DOHH2 (cell line): ENCODE measurements around the gene NIN.

ENCODE experiments used
- H3F3A ChIP-seq: fragments of 200-600 bp; sonication (generic), shearing (Covaris generic); 2 replicates; pipeline ENCODE4 v1.6.0; 2016; ENCODE audit warnings: antibody characterized with exemption, mild to moderate bottlenecking; ENCODE audit not compliant: control insufficient read depth, insufficient read depth
- H3K27ac ChIP-seq: fragments of 200-600 bp; sonication (generic); 2 replicates; pipeline ENCODE4 v1.5.1; 2014; ENCODE audit warnings: low read depth, mild to moderate bottlenecking, low read length, moderate library complexity
- H3K27me3 ChIP-seq: fragments of 200-600 bp; sonication (generic); 2 replicates; pipeline ENCODE4 v1.6.1; 2014; ENCODE audit warnings: mild to moderate bottlenecking, low read length, mixed read lengths; ENCODE audit not compliant: control insufficient read depth
- H3K36me3 ChIP-seq: fragments of 200-600 bp; sonication (generic); 2 replicates; pipeline ENCODE4 v1.6.1; 2014; ENCODE audit warnings: mild to moderate bottlenecking, low read length, moderate library complexity, mixed read lengths; ENCODE audit not compliant: control insufficient read depth
- H3K4me1 ChIP-seq: fragments of 200-600 bp; sonication (generic); 2 replicates; pipeline ENCODE4 v1.6.1; 2014; ENCODE audit warnings: mild to moderate bottlenecking, low read length, mixed read lengths; ENCODE audit not compliant: control insufficient read depth
- H3K4me2 ChIP-seq: fragments of 200-600 bp; sonication (generic); 2 replicates; pipeline ENCODE4 v1.6.0; 2014; ENCODE audit warnings: mild to moderate bottlenecking, low read length, moderate library complexity
- H3K4me3 ChIP-seq: fragments of 200-600 bp; sonication (generic); 2 replicates; pipeline ENCODE4 v1.5.1; 2014; ENCODE audit warnings: mild to moderate bottlenecking, low read length, mixed read lengths
- H3K79me2 ChIP-seq: fragments of 200-600 bp; sonication (generic); 2 replicates; pipeline ENCODE4 v1.6.1; 2014; ENCODE audit warnings: mild to moderate bottlenecking, low read length, mixed read lengths; ENCODE audit not compliant: control insufficient read depth
- H3K9me2 ChIP-seq: fragments of 200-600 bp; sonication (generic); replicated peaks from 2 replicates; pipeline ENCODE4 v1.6.1; 2014; ENCODE audit warnings: mild to moderate bottlenecking, low read length, mixed read lengths; ENCODE audit not compliant: control insufficient read depth
- H3K9me3 ChIP-seq: fragments of 200-600 bp; sonication (generic); 2 replicates; pipeline ENCODE4 v1.6.1; 2014; ENCODE audit warnings: antibody characterized with exemption, low read length, mixed read lengths; ENCODE audit not compliant: control insufficient read depth, insufficient read depth
- H4K20me1 ChIP-seq: fragments of 200-600 bp; sonication (generic); 2 replicates; pipeline ENCODE4 v1.6.0; 2014; ENCODE audit warnings: low read depth, mild to moderate bottlenecking, antibody characterized with exemption, low read length, moderate library complexity; ENCODE audit not compliant: control insufficient read depth, insufficient read depth
- EZH2phosphoT487 ChIP-seq: fragments of 200-600 bp; sonication (generic); IDR thresholded peaks from 2 replicates; pipeline ENCODE4 v1.6.1; 2017; ENCODE audit warnings: borderline replicate concordance, mild to moderate bottlenecking, antibody characterized with exemption, low read length, moderate library complexity, mixed read lengths
- TF ChIP-seq, protein P1 (sequence below): fragments of 200-600 bp; sonication (generic); IDR thresholded peaks from one replicate; pipeline ENCODE4 v1.5.1; 2014; ENCODE audit warnings: antibody characterized with exemption, mild to moderate bottlenecking, low read depth, low read length; ENCODE audit not compliant: poor library complexity, severe bottlenecking

The NIN gene

DNA sequence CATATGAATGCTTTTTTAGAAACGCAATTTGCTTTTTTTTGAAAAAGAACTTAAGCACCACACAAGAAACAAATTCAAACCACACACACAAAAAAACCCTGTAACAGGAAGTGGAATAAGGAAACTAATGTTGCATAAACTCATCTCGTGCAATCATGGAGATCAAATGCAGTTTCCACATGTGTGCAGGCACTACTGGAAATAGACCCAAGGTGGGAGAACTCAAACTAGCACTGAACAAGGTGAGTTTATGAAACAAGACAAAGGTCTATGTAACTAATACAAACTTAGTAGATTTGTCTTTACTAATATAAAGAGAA, 17.5 kb downstream of the NIN start:
- no peaks in the 10 kb centered on the region for H3K9me2 ChIP-seq
- peak overlapping the region; percentile 90 for H3K27ac ChIP-seq
- peaks cover 4% of the 10 kb centered on the region; the same call in 1 of the 2 replicates for H3K9me3 ChIP-seq
- peak overlapping the region; percentile 71 for H3K4me2 ChIP-seq
- H3K36me3 ChIP-seq, result peaks cover 45% of the 10 kb centered on the region
- no peaks in the 10 kb centered on the region for H4K20me1 ChIP-seq
- H3K4me1 ChIP-seq, result peaks cover 60% of the 10 kb centered on the region
- no peak for TF ChIP-seq EZH2phosphoT487
- TF ChIP-seq, protein P1, sequence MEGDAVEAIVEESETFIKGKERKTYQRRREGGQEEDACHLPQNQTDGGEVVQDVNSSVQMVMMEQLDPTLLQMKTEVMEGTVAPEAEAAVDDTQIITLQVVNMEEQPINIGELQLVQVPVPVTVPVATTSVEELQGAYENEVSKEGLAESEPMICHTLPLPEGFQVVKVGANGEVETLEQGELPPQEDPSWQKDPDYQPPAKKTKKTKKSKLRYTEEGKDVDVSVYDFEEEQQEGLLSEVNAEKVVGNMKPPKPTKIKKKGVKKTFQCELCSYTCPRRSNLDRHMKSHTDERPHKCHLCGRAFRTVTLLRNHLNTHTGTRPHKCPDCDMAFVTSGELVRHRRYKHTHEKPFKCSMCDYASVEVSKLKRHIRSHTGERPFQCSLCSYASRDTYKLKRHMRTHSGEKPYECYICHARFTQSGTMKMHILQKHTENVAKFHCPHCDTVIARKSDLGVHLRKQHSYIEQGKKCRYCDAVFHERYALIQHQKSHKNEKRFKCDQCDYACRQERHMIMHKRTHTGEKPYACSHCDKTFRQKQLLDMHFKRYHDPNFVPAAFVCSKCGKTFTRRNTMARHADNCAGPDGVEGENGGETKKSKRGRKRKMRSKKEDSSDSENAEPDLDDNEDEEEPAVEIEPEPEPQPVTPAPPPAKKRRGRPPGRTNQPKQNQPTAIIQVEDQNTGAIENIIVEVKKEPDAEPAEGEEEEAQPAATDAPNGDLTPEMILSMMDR, result no peak
- H3K27me3 ChIP-seq, result no peaks in the 10 kb centered on the region
- H3K79me2 ChIP-seq, result peaks cover 84% of the 10 kb centered on the region
- peaks cover 21% of the 10 kb centered on the region for H3F3A ChIP-seq
- peak overlapping the region; percentile 55 for H3K4me3 ChIP-seq

DNA sequence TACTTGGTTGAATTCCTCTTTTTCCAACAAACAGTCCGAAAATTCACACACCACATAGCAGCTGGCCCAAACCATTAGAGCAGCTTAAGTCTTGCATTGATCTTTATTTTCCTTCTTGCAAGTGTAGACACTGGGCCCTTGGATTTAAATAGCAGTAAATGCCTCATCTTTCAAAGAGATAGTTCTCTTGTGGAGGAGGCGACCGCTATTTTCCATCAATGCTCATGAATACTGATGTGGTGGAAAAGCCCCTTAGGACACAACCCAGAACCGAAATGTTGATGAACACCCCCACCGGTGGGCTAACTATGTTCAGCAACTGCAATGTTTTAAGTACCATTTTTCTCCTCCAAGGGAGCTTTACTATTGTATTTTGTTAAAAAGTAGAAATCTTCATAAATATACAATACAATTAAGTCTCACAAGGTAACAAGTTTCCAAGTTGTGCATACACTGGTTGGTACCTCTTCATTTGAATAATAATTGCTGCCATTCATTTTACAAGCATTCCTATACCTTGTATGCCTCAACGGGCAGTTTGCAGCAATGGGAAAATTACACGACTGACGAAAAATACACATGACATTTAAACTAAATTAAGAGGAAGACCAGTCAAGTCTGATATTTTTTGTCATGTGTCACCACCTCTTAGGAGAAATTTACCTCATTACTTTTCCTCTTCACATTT, 18.0 kb downstream of the NIN start:
- Histone ChIP-seq H3K4me2 (peak overlapping the region; percentile 71), H3F3A (peaks cover 20% of the 10 kb centered on the region), H3K36me3 (peaks cover 47% of the 10 kb centered on the region), H3K79me2 (peaks cover 85% of the 10 kb centered on the region), H3K4me3 (peak overlapping the region; percentile 55), H4K20me1 (no peaks in the 10 kb centered on the region), H3K9me2 (no peaks in the 10 kb centered on the region), H3K27ac (peak overlapping the region; percentile 90), H3K4me1 (peaks cover 58% of the 10 kb centered on the region), H3K27me3 (no peaks in the 10 kb centered on the region), H3K9me3 (peaks cover 4% of the 10 kb centered on the region; the same call in 1 of the 2 replicates)
- no peak for TF ChIP-seq EZH2phosphoT487
- TF ChIP-seq, protein P1, result no peak

DNA sequence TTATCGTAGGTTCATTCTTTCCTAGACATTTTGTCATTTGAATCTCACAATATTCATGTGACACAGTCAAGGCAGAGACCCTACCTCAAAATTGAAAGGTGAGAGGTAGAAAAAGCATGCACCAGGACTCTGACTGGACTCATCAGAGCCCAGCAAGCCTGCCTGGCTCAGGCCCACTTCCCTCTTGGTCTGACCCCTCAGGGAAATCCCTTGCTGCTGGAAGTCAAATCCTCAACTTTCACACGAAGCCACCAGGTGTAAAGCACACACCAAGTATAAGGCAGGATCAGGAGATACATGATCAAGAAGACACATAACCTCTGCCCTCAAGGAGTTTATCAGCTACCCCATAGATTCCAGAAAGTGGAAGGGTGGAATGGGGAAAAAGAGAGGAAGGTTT, 18.8 kb downstream of the NIN start:
- TF ChIP-seq, protein P1, result no peak
- no peak for TF ChIP-seq EZH2phosphoT487
- H3K9me3 ChIP-seq, result peaks cover 4% of the 10 kb centered on the region; the same call in 1 of the 2 replicates
- H3F3A ChIP-seq, result peaks cover 17% of the 10 kb centered on the region
- H3K4me1 ChIP-seq, result peaks cover 54% of the 10 kb centered on the region
- H3K9me2 ChIP-seq, result no peaks in the 10 kb centered on the region
- H4K20me1 ChIP-seq, result no peaks in the 10 kb centered on the region
- no peaks in the 10 kb centered on the region for H3K27me3 ChIP-seq
- peaks cover 55% of the 10 kb centered on the region for H3K36me3 ChIP-seq
- peak overlapping the region; percentile 71 for H3K4me2 ChIP-seq
- H3K4me3 ChIP-seq, result peak overlapping the region; percentile 55
- H3K27ac ChIP-seq, result peak overlapping the region; percentile 90
- peaks cover 84% of the 10 kb centered on the region for H3K79me2 ChIP-seq
